Vagina (tissue), 2 donors: ENCODE measurements around the gene NADK2. TPM values are rescaled to one million over a fixed set of nuclear protein-coding genes. Genes with fewer than 3 reads are reported as not detected.
A peak's percentile ranks its signal among the peaks of the same experiment; 100 is the strongest.

ENCODE experiments used
- DNase-seq, 2 donors: peaks; one replicate each; pipeline ENCODE4 v3.0.0-alpha.2; 2017; ENCODE audit errors: extremely low spot score in 2 of 2
- H3K27ac ChIP-seq: fragments of 200-600 bp; sonication (generic); one replicate; pipeline ENCODE4 v1.5.1; 2019
- H3K27me3 ChIP-seq: fragments of 200-600 bp; sonication (generic); one replicate; pipeline ENCODE4 v1.5.1; 2019
- H3K36me3 ChIP-seq, 2 donors: fragments of 200-600 bp; sonication (generic); one replicate each; pipeline ENCODE4 v1.5.1; 2017 to 2019
- H3K4me1 ChIP-seq: fragments of 200-600 bp; sonication (generic); one replicate; pipeline ENCODE4 v1.5.1; 2019
- H3K4me3 ChIP-seq, 2 donors: fragments of 200-600 bp; sonication (generic); 1 replicate in 1 of 2; 2 replicates in 1 of 2; pipeline ENCODE4 v1.5.1; 2016 to 2019
- H3K9me3 ChIP-seq: fragments of 200-600 bp; sonication (generic); one replicate; pipeline ENCODE4 v1.5.1; 2019
- CTCF ChIP-seq, 3 experiments: fragments of 450-650 bp in 2 of 3; fragments of 200-600 bp in 1 of 3; sonication (generic) in 1 of 3; IDR thresholded peaks; one replicate each; pipeline ENCODE4 v1.5.1; 2017 to 2019; ENCODE audit warnings: antibody characterized with exemption in 3 of 3, mild to moderate bottlenecking in 2 of 3, moderate library complexity in 2 of 3
- POLR2A ChIP-seq, 2 donors: fragments of 450-650 bp; IDR thresholded peaks; one replicate each; pipeline ENCODE4 v1.6.1; 2017; ENCODE audit warnings: antibody characterized with exemption in 2 of 2, mild to moderate bottlenecking in 2 of 2, moderate library complexity in 2 of 2
- POLR2AphosphoS5 ChIP-seq, 2 donors: sonication (generic); formaldehyde crosslinking; IDR thresholded peaks; one replicate each; pipeline ENCODE4 v1.9.0; 2017; ENCODE audit warnings: antibody characterized with exemption in 2 of 2, mild to moderate bottlenecking in 2 of 2, low read depth in 1 of 2; ENCODE audit not compliant: insufficient read depth in 1 of 2
- intact Hi-C: fragments of 100-400 bp; cut with DNase I; formaldehyde crosslinking; loops from one replicate; pipeline ENCODE4 v1.15.1; 2023
- total RNA-seq: library from RNA; depleted of rRNA; stranded (reverse); fragments of >200 nt; gene quantifications from one replicate; pipeline ENCODE4 v1.2.3, GENCODE V29; 2016

Gene NADK2
- total RNA-seq, 1 donor from 2014 or later = 9.6 TPM

DNA sequence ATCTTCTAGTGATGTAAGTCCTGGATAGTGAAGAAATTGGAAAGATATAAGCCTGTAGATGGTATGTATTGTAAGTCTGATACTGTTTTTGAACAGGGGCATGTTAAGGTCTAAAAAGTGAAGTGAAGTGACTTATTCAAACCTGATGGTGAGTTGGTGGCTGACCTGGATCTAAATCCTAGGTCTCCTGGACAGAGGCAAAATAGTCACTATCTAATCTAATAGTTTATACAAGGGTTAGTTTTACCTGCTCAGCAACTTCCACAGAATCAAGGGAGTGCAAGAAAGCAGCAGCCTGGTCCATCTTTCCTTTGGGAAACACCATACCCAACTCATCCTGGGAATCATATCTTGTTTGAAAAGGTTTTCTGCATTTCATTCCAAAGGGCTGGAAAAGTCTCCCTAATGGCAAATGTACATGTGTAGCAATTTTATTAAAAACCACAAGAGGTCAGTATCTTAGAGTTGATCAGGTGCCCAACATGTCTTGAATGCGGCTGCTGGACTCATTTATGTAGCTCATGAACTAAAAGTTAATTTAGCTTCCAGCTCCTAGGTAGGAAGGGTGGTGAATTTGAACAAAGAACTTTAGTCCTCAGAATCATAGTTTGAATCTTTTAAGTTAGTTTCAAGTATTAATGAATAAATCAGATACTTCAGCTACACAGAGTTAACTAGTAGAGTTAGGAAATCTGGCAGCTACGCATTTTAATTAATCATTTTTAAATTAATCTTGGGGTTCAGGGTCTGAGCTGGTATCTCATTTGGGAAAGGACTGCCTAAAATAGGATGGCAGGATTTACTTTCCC is 63.8 kb downstream of the NADK2 start:
- Histone ChIP-seq H3K4me3 (no peak overlapping the region), H3K36me3 (peaks cover 0 to 18% of the 10 kb centered on the region in 2 donors), H3K27me3 (no peaks in the 10 kb centered on the region), H3K9me3 (no peaks in the 10 kb centered on the region), H3K27ac (no peak overlapping the region), H3K4me1 (no peaks in the 10 kb centered on the region)
- no peak for DNase-seq
- intact Hi-C loops = no loop called here
- TF ChIP-seq CTCF (IDR thresholded peaks at IDR 0.05) (peak in 2 of 3 experiments; percentile 10 to 45), POLR2AphosphoS5 (IDR thresholded peaks at IDR 0.05; ENCODE audit: insufficient read depth in 1 of 2, low read depth in 1 of 2) (no peak), POLR2A (IDR thresholded peaks at IDR 0.05) (no peak)

GRCh38 chr5:36177154-36177553 is 64.6 kb downstream of the NADK2 start:
- peaks cover 0 to 26% of the 10 kb centered on the region in 2 donors for H3K36me3 ChIP-seq
- intact Hi-C loops = no loop called here
- no peaks in the 10 kb centered on the region for H3K27me3 ChIP-seq
- H3K27ac ChIP-seq = no peak overlapping the region
- H3K9me3 ChIP-seq = no peaks in the 10 kb centered on the region
- no peak overlapping the region for H3K4me3 ChIP-seq
- TF ChIP-seq POLR2A (IDR thresholded peaks at IDR 0.05) (no peak), CTCF (IDR thresholded peaks at IDR 0.05) (no peak), POLR2AphosphoS5 (IDR thresholded peaks at IDR 0.05; ENCODE audit: insufficient read depth in 1 of 2, low read depth in 1 of 2) (no peak)
- DNase-seq = no peak
- no peaks in the 10 kb centered on the region for H3K4me1 ChIP-seq

- intact Hi-C loops = no loop called here
These were observed 66.7 kb downstream of the NADK2 start for GRCh38 chr5:36175043-36175442.

GRCh38 chr5:36174119-36174518 is 67.6 kb downstream of the NADK2 start:
- intact Hi-C loops = no loop called here
- TF ChIP-seq POLR2A (IDR thresholded peaks at IDR 0.05) (no peak), CTCF (IDR thresholded peaks at IDR 0.05) (no peak), POLR2AphosphoS5 (IDR thresholded peaks at IDR 0.05; ENCODE audit: insufficient read depth in 1 of 2, low read depth in 1 of 2) (no peak)
- Histone ChIP-seq H3K27me3 (no peaks in the 10 kb centered on the region), H3K9me3 (no peaks in the 10 kb centered on the region), H3K36me3 (peaks cover 0 to 32% of the 10 kb centered on the region in 2 donors), H3K4me1 (no peaks in the 10 kb centered on the region), H3K27ac (no peak overlapping the region), H3K4me3 (no peak overlapping the region)
- no peak for DNase-seq

More at GRCh38 chr5:36175043-36175442, 66.7 kb downstream of the NADK2 start:
- H3K4me1 ChIP-seq = no peaks in the 10 kb centered on the region
- no peak for TF ChIP-seq CTCF (IDR thresholded peaks at IDR 0.05)
- no peak for TF ChIP-seq POLR2AphosphoS5 (IDR thresholded peaks at IDR 0.05; ENCODE audit: insufficient read depth in 1 of 2, low read depth in 1 of 2)
- no peak for TF ChIP-seq POLR2A (IDR thresholded peaks at IDR 0.05)
- H3K27me3 ChIP-seq = no peaks in the 10 kb centered on the region
- H3K4me3 ChIP-seq = no peak overlapping the region
- no peaks in the 10 kb centered on the region for H3K9me3 ChIP-seq
- H3K27ac ChIP-seq = no peak overlapping the region
- no peak for DNase-seq
- peaks cover 0 to 32% of the 10 kb centered on the region in 2 donors for H3K36me3 ChIP-seq

- H3K27ac ChIP-seq = no peak overlapping the region
- DNase-seq = no peak
- no peaks in the 10 kb centered on the region for H3K9me3 ChIP-seq
- H3K27me3 ChIP-seq = no peaks in the 10 kb centered on the region
- intact Hi-C loops = no loop called here
- H3K4me1 ChIP-seq = no peaks in the 10 kb centered on the region
- TF ChIP-seq POLR2A (IDR thresholded peaks at IDR 0.05) (no peak), CTCF (IDR thresholded peaks at IDR 0.05) (no peak)
- H3K4me3 ChIP-seq = no peak overlapping the region
- peaks cover 0 to 39% of the 10 kb centered on the region in 2 donors for H3K36me3 ChIP-seq
These were observed 68.3 kb downstream of the NADK2 start for GRCh38 chr5:36173426-36173825.
